MM.1S (cell line): Measurements from ENCODE around the gene NEMP1.
A peak's percentile ranks its signal among the peaks of the same experiment; 100 is the strongest.

ENCODE experiments used
- DNase-seq: peaks from one replicate; pipeline ENCODE4 v3.0.0-alpha.2; 2015
- H2AFZ ChIP-seq: fragments of 300-600 bp; sonication (generic); 2 replicates; pipeline ENCODE4 v1.6.0; 2016; ENCODE audit warnings: antibody characterized with exemption, low read length
- H3F3A ChIP-seq: fragments of 300-600 bp; sonication (generic); 2 replicates; pipeline ENCODE4 v1.6.1; 2016; ENCODE audit warnings: mild to moderate bottlenecking, antibody characterized with exemption, low read length, moderate library complexity, mixed read lengths; ENCODE audit not compliant: insufficient read depth
- H3K27ac ChIP-seq: fragments of 300-600 bp; sonication (generic); 2 replicates; pipeline ENCODE4 v1.5.1; 2016; ENCODE audit warnings: mild to moderate bottlenecking, low read length
- H3K27me3 ChIP-seq: fragments of 300-600 bp; sonication (generic); replicated peaks from 2 replicates; pipeline ENCODE4 v1.6.0; 2016; ENCODE audit warnings: low read length; ENCODE audit not compliant: insufficient read depth
- H3K36me3 ChIP-seq: fragments of 300-600 bp; sonication (generic); replicated peaks from 2 replicates; pipeline ENCODE4 v1.6.1; 2016; ENCODE audit warnings: mild to moderate bottlenecking, low read length, mixed read lengths; ENCODE audit not compliant: insufficient read depth
- H3K4me1 ChIP-seq: fragments of 300-600 bp; sonication (generic); 2 replicates; pipeline ENCODE4 v1.6.1; 2016; ENCODE audit warnings: low read length, mixed read lengths
- H3K4me2 ChIP-seq: fragments of 300-600 bp; sonication (generic); 2 replicates; pipeline ENCODE4 v1.6.0; 2016; ENCODE audit warnings: low read depth, low read length
- H3K4me3 ChIP-seq: fragments of 300-600 bp; sonication (generic); 2 replicates; pipeline ENCODE4 v1.5.1; 2016; ENCODE audit warnings: low read length, mixed read lengths
- H3K79me2 ChIP-seq: fragments of 300-600 bp; sonication (generic); 2 replicates; pipeline ENCODE4 v1.6.1; 2016; ENCODE audit warnings: mixed run types, low read length, mixed read lengths
- H3K9ac ChIP-seq: fragments of 300-600 bp; sonication (generic); 2 replicates; pipeline ENCODE4 v1.6.1; 2016; ENCODE audit warnings: low read length, mixed read lengths
- H3K9me2 ChIP-seq: fragments of 300-600 bp; sonication (generic); replicated peaks from 2 replicates; pipeline ENCODE4 v1.6.1; 2016; ENCODE audit warnings: mild to moderate bottlenecking, low read length, mixed read lengths; ENCODE audit not compliant: insufficient read depth
- H3K9me3 ChIP-seq: fragments of 300-600 bp; sonication (generic); replicated peaks from 2 replicates; pipeline ENCODE4 v1.6.1; 2016; ENCODE audit warnings: mild to moderate bottlenecking, low read length, mixed read lengths; ENCODE audit not compliant: insufficient read depth
- H4K20me1 ChIP-seq: fragments of 300-600 bp; sonication (generic); 2 replicates; pipeline ENCODE4 v1.6.1; 2016; ENCODE audit warnings: mild to moderate bottlenecking, low read length, moderate library complexity, mixed read lengths; ENCODE audit not compliant: insufficient read depth
- CTCF ChIP-seq: fragments of 300-600 bp; sonication (generic); IDR thresholded peaks from 2 replicates; pipeline ENCODE4 v1.5.1; 2016; ENCODE audit warnings: antibody characterized with exemption, low read length, mixed read lengths
- EZH2 ChIP-seq: fragments of 300-600 bp; sonication (generic); optimal IDR thresholded peaks from 2 replicates; pipeline ENCODE3; 2017; ENCODE audit warnings: low read depth, mild to moderate bottlenecking, antibody characterized with exemption, low read length, mixed read lengths
- EZH2phosphoT487 ChIP-seq: fragments of 300-600 bp; sonication (generic); IDR thresholded peaks from 2 replicates; pipeline ENCODE4 v1.6.1; 2018; ENCODE audit warnings: antibody characterized with exemption, low read length

NEMP1 gene

GRCh38 chr12:57110104-57111030 lies 31.8 kb upstream of the NEMP1 start:
- peaks cover 14% of the 10 kb centered on the region for H3F3A ChIP-seq
- H3K9me2 ChIP-seq: no peaks in the 10 kb centered on the region
- H3K27me3 ChIP-seq: no peaks in the 10 kb centered on the region
- H3K9me3 ChIP-seq: no peaks in the 10 kb centered on the region
- peaks cover 5% of the 10 kb centered on the region for H3K4me1 ChIP-seq
- H3K79me2 ChIP-seq: peaks cover 12% of the 10 kb centered on the region; the same call in 1 of the 2 replicates
- peak overlapping the region; percentile 79 for H2AFZ ChIP-seq
- peak overlapping the region; percentile 98 for H3K4me2 ChIP-seq
- H3K4me3 ChIP-seq: peak overlapping the region; percentile 72
- H3K9ac ChIP-seq: peak overlapping the region; percentile 60
- TF ChIP-seq EZH2phosphoT487 (no peak), CTCF (0 out of 2 replicates have a peak, but pooled peaks have one; percentile 4)
- peak; percentile 47 for DNase-seq
- peak overlapping the region; percentile 79; the same call in 1 of the 2 replicates for H3K27ac ChIP-seq
- H4K20me1 ChIP-seq: no peaks in the 10 kb centered on the region
- no peaks in the 10 kb centered on the region for H3K36me3 ChIP-seq

DNA sequence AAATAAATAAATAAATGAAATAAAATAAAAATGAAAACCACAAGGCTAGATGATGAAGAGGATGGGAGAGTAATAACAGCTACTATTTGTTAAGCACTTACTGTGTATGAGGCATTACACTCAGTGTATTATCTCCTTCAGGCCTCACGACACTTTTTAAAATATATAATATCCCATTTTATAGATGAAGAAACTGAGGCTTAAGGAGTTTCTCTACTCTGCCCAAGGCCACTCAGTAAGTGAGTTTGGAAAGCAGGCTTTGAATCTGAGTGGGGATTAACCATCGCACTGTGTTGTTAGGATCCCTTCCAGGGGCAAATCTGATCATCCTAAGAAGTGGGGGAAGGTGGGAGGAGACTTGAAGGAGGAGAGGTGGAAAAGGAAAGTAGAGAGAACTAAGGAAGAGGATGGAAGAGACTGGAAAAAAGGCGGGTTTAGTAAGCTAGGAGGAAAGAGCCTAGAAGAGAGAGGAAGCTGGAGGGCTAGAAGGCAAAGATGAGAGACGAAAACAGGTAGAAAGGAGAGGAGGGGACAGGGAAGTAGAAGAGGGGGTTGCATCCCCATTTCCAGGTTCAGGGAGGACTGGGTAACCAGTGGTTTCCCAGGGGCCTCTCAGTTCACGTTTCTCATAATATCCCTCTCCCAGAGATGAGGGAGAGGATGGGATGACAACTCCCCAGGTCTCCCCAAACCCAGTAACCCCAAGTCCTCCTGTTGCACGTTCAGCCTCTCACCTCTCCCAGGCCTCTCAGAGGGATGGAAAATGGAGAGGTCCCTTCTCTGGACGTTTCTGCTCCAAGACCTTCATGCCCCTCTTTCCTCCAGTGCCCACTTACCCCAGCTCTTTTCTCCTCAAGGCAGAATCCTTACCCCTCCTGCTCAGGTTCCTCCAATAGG lies 30.9 kb upstream of the NEMP1 start:
- Histone ChIP-seq H3K9ac (no peak overlapping the region), H3K27ac (no peak overlapping the region), H3K9me2 (no peaks in the 10 kb centered on the region), H3K9me3 (no peaks in the 10 kb centered on the region), H3F3A (peaks cover 14% of the 10 kb centered on the region), H2AFZ (no peak overlapping the region), H3K4me3 (peak overlapping the region; percentile 72), H3K27me3 (no peaks in the 10 kb centered on the region), H3K4me1 (peaks cover 5% of the 10 kb centered on the region), H3K36me3 (no peaks in the 10 kb centered on the region), H4K20me1 (no peaks in the 10 kb centered on the region), H3K79me2 (peaks cover 12% of the 10 kb centered on the region; the same call in 1 of the 2 replicates), H3K4me2 (peak overlapping the region; percentile 98)
- TF ChIP-seq EZH2phosphoT487 (no peak), EZH2 (no peak), CTCF (no peak)
- DNase-seq: no peak

DNA sequence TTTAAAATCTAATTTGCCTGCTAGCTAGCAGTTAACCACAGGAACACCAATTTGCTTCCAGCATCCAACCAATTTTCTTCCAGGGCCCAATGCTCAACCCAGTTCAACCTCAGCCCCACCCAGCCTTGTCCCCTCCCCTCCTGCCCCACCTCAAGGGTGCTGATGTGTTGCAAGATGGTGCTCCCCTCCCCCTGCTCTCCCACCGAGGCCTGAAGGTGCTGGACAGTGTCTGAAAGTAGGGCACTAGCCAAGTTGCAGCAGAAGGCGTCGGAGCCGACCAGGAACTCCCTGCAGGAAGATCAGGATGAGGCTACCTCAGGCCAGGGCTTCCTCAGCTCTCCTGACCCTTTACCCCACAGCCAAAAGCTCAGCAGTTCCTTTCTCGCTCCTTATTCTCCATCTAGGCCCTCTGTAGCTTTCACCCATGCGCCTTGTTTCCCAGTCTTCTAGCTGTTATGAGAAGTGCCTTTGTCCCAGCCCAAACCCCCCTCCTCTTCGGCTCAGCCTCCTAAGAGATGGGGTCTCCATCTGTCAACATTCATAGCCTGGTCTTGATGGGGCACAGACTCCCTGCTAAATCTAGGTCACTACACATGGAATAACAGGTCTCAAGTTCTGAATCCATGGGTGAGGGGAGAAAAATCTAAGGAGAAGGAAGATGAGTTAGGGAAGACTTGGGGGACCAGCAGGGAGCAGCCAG lies 29.0 kb upstream of the NEMP1 start:
- H4K20me1 ChIP-seq: no peaks in the 10 kb centered on the region
- H3K36me3 ChIP-seq: no peaks in the 10 kb centered on the region

More for the DNA sequence above, 29.0 kb upstream of the NEMP1 start:
- no peak overlapping the region for H3K27ac ChIP-seq
- H3K9me3 ChIP-seq: no peaks in the 10 kb centered on the region
- no peaks in the 10 kb centered on the region for H3K9me2 ChIP-seq
- H3K4me3 ChIP-seq: no peak overlapping the region
- no peaks in the 10 kb centered on the region for H3K27me3 ChIP-seq
- no peak for DNase-seq
- no peak overlapping the region for H3K9ac ChIP-seq
- H2AFZ ChIP-seq: no peak overlapping the region
- peaks cover 12% of the 10 kb centered on the region; the same call in 1 of the 2 replicates for H3K79me2 ChIP-seq
- H3K4me1 ChIP-seq: peaks cover 2% of the 10 kb centered on the region
- peaks cover 14% of the 10 kb centered on the region for H3F3A ChIP-seq
- H3K4me2 ChIP-seq: no peak overlapping the region
- no peak for TF ChIP-seq EZH2phosphoT487
- no peak for TF ChIP-seq EZH2
- no peak for TF ChIP-seq CTCF
